ENCODE measurements around the gene STAB1. TPM values are rescaled to one million over a fixed set of nuclear protein-coding genes. Genes with fewer than 3 reads are reported as not detected.

Gene STAB1
- total RNA-seq, 3 donors from 2014 or later (not counting 1 experiment from before 2014, with no cell fraction given), result 1.8 to 26.5 (median 5.9) TPM

DNA sequence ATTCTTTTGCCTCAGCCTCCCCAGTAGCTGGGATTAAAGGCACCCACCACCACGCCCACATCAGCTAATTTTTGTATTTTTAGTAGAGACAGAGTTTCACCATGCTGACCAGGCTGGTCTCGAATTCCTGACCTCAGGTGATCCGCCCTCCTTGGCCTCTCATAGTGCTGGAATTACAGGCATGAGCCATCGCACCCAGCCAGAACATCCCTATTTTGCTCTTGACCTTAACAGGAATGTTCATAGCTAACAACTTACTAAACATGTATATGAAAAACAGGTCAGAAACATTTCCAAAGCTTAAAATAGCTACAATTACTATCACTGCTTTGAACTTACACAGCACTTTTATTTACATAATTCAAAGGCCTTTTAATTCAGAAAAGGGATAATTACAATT lies 74.9 kb downstream of the STAB1 start:
- no peak overlapping the region for H3K27ac ChIP-seq (ENCODE audit: low read length)
- intact Hi-C loops (cut with micrococcal nuclease), result no loop called here
- H3K4me3 ChIP-seq (ENCODE audit: low read length), result no peak overlapping the region
- H3K27me3 ChIP-seq (ENCODE audit: control insufficient read depth, insufficient read depth, low read length), result no peaks in the 10 kb centered on the region
- no peaks in the 10 kb centered on the region for H3K4me1 Mint-ChIP-seq
- DNase-seq (no peak), ATAC-seq (no peak)
- H3K36me3 Mint-ChIP-seq, result peaks cover 8% of the 10 kb centered on the region
- TF ChIP-seq, protein P1, sequence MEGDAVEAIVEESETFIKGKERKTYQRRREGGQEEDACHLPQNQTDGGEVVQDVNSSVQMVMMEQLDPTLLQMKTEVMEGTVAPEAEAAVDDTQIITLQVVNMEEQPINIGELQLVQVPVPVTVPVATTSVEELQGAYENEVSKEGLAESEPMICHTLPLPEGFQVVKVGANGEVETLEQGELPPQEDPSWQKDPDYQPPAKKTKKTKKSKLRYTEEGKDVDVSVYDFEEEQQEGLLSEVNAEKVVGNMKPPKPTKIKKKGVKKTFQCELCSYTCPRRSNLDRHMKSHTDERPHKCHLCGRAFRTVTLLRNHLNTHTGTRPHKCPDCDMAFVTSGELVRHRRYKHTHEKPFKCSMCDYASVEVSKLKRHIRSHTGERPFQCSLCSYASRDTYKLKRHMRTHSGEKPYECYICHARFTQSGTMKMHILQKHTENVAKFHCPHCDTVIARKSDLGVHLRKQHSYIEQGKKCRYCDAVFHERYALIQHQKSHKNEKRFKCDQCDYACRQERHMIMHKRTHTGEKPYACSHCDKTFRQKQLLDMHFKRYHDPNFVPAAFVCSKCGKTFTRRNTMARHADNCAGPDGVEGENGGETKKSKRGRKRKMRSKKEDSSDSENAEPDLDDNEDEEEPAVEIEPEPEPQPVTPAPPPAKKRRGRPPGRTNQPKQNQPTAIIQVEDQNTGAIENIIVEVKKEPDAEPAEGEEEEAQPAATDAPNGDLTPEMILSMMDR (IDR thresholded peaks at IDR 0.05), result no peak
- peaks cover 21% of the 10 kb centered on the region for H3K36me3 ChIP-seq (ENCODE audit: control insufficient read depth, insufficient read depth, low read length)
- no peaks in the 10 kb centered on the region for H3K9me3 Mint-ChIP-seq
- H3K4me1 ChIP-seq (ENCODE audit: control insufficient read depth, insufficient read depth, low read length), result no peaks in the 10 kb centered on the region
- no peak overlapping the region for H3K27ac Mint-ChIP-seq
- H3K9me3 ChIP-seq (ENCODE audit: control insufficient read depth, insufficient read depth, low read length), result no peaks in the 10 kb centered on the region
- 95% methylated on average over 4 of the region's 4 CpGs for WGBS (ENCODE audit: insufficient coverage)
- no peak overlapping the region for H3K4me3 Mint-ChIP-seq
- H3K27me3 Mint-ChIP-seq (ENCODE audit: low read depth in 2 of 2), result no peaks in the 10 kb centered on the region

DNA sequence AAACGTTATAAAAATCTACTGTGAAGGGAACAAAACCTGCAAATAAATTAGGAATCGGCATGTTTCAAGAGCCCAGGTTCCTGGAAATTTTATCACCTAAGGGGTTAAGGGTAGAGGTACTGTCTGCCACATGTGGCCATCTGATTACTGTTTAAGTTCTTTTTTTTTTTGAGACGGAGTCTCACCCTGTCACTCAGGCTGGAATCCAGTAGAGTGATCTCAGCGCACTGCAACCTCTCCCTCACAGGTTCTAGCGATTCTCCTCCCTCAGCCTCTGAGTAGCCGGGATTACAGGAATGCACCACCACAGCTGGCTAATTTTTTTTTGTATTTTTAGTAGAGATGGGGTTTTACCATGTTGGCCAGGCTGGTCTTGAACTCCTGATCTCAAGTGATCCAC lies 77.1 kb downstream of the STAB1 start:
- peaks cover 34% of the 10 kb centered on the region for H3K36me3 ChIP-seq (ENCODE audit: control insufficient read depth, insufficient read depth, low read length)
- TF ChIP-seq, protein P1 (IDR thresholded peaks at IDR 0.05), result no peak
- no peaks in the 10 kb centered on the region for H3K27me3 ChIP-seq (ENCODE audit: control insufficient read depth, insufficient read depth, low read length)
- ATAC-seq (no peak), DNase-seq (no peak)
- H3K36me3 Mint-ChIP-seq, result peaks cover 15% of the 10 kb centered on the region
- no peaks in the 10 kb centered on the region for H3K4me1 ChIP-seq (ENCODE audit: control insufficient read depth, insufficient read depth, low read length)
- H3K27ac ChIP-seq (ENCODE audit: low read length), result no peak overlapping the region
- no peaks in the 10 kb centered on the region for H3K9me3 Mint-ChIP-seq
- H3K4me3 ChIP-seq (ENCODE audit: low read length), result no peak overlapping the region
- intact Hi-C loops (cut with micrococcal nuclease), result no loop called here
- no peak overlapping the region for H3K4me3 Mint-ChIP-seq
- H3K9me3 ChIP-seq (ENCODE audit: control insufficient read depth, insufficient read depth, low read length), result no peaks in the 10 kb centered on the region
- H3K4me1 Mint-ChIP-seq, result no peaks in the 10 kb centered on the region
- H3K27ac Mint-ChIP-seq, result no peak overlapping the region
- 85% methylated on average over 5 of the region's 6 CpGs for WGBS (ENCODE audit: insufficient coverage)
- no peaks in the 10 kb centered on the region for H3K27me3 Mint-ChIP-seq (ENCODE audit: low read depth in 2 of 2)

Other genes with a start within 250 kb of the STAB1 start
- 10 to 100 TPM; 66.0 to 83.7 (median 77.8) TPM for gene PPM1M, start 249.6 kb upstream of the STAB1 start, total RNA-seq
- 100 to 1,000 TPM; 108 to 131 (median 109) TPM for gene WDR82, start 216.7 kb upstream of the STAB1 start, total RNA-seq
- 10 to 100 TPM; 43.3 to 60.8 (median 45.2) TPM for gene GLYCTK, start 207.5 kb upstream of the STAB1 start, total RNA-seq
- 10 to 100 TPM; 72.3 to 81.7 (median 74.2) TPM for gene DNAH1, start 179.0 kb upstream of the STAB1 start, total RNA-seq
- 100 to 1,000 TPM; 141 to 154 (median 145) TPM for gene BAP1, start 85.3 kb upstream of the STAB1 start, total RNA-seq
- 10 to 100 TPM; 10.9 to 13.5 (median 13.5) TPM for gene PHF7, start 84.7 kb upstream of the STAB1 start, total RNA-seq
- under 1 TPM in 2 of 3 donors, not detected in 1; 0.07 to 0.55 TPM for gene SEMA3G, start 50.2 kb upstream of the STAB1 start, total RNA-seq
- gene TNNC1, start 41.3 kb upstream of the STAB1 start, total RNA-seq, result 1 to 10 TPM in 2 of 3 donors, not detected in 1; 1.1 to 1.2 TPM
- gene NISCH, start 39.7 kb upstream of the STAB1 start, total RNA-seq, result 100 to 1,000 TPM; 162 to 191 (median 175) TPM
- gene NT5DC2, start 38.5 kb downstream of the STAB1 start, total RNA-seq, result 10 to 100 TPM in 1 of 3 donors, 1 to 10 TPM in 2; 2.2 to 10.7 (median 2.2) TPM
- 1 to 10 TPM; 4.1 to 9.5 (median 7.3) TPM for gene UQCC5, start 41.3 kb downstream of the STAB1 start, total RNA-seq
- 10 to 100 TPM; 70.2 to 79.7 (median 76.6) TPM for gene PBRM1, start 190.6 kb downstream of the STAB1 start, total RNA-seq
- gene GNL3, start 190.7 kb downstream of the STAB1 start, total RNA-seq, result 10 to 100 TPM; 70.7 to 81.1 (median 70.9) TPM
- gene GLT8D1, start 210.5 kb downstream of the STAB1 start, total RNA-seq, result 10 to 100 TPM; 31.1 to 39.4 (median 38.2) TPM
- gene SPCS1, start 210.8 kb downstream of the STAB1 start, total RNA-seq, result 10 to 100 TPM; 52.4 to 64.4 (median 57.3) TPM

Measured in natural killer cell (primary cell).